GM18909 (cell line): ENCODE measurements around the gene CLASRP.

Experiments
- ATAC-seq: cut with Tn5 transposase; IDR thresholded peaks from one replicate; pipeline ENCODE4 v1.9.1; 2021; ENCODE audit warnings: mild to moderate bottlenecking; ENCODE audit not compliant: unreplicated experiment, poor library complexity

Gene CLASRP

GRCh38 chr19:45079063-45079910 is 40.4 kb downstream of the CLASRP start, which contains the start of gene GEMIN7:
TSS of gene GEMIN7 (plus strand) at chr19:45079260. CDS start at chr19:45090115, 10,855 bp downstream.
- no peak for ATAC-seq

GRCh38 chr19:45079911-45080370 is 41.1 kb downstream of the CLASRP start:
- ATAC-seq: no peak

GRCh38 chr19:45082170-45082569 is 43.3 kb downstream of the CLASRP start:
- no peak for ATAC-seq

GRCh38 chr19:45086480-45086879 is 47.6 kb downstream of the CLASRP start:
- ATAC-seq: no peak

GRCh38 chr19:45087531-45087930 is 48.7 kb downstream of the CLASRP start:
- no peak for ATAC-seq

- ATAC-seq: no peak
These were observed 51.2 kb downstream of the CLASRP start for GRCh38 chr19:45090034-45090433.

GRCh38 chr19:45090606-45091005 is 51.8 kb downstream of the CLASRP start:
- ATAC-seq: no peak

GRCh38 chr19:45091031-45091923 is 52.4 kb downstream of the CLASRP start:
- ATAC-seq: peak; percentile 56

GRCh38 chr19:45092747-45093678 is 54.2 kb downstream of the CLASRP start, which contains the start of gene PPP1R37:
TSS of gene PPP1R37 (plus strand) at chr19:45093179. CDS start at chr19:45093326, 147 bp downstream.
- ATAC-seq: peak; percentile 67

GRCh38 chr19:45094137-45094536 is 55.3 kb downstream of the CLASRP start:
- ATAC-seq: no peak

- no peak for ATAC-seq
These were observed 55.9 kb downstream of the CLASRP start for GRCh38 chr19:45094707-45095106.

GRCh38 chr19:45095496-45096413 is 56.9 kb downstream of the CLASRP start:
- no peak for ATAC-seq

- no peak for ATAC-seq
These were observed 57.9 kb downstream of the CLASRP start for GRCh38 chr19:45096700-45097099.

GRCh38 chr19:45097450-45097775 is 58.6 kb downstream of the CLASRP start:
- no peak for ATAC-seq

GRCh38 chr19:45097776-45098520 is 59.1 kb downstream of the CLASRP start:
- ATAC-seq: no peak

- no peak for ATAC-seq
These were observed 59.9 kb downstream of the CLASRP start for GRCh38 chr19:45098521-45099466.
